Stimulated activated CD8-positive, alpha-beta memory T cell treated with anti-CD3 and anti-CD28 coated beads, Interleukin-4, amount 100 ng/mL, for 4 hours (primary cell): ENCODE results near the gene MPRIP.
"Not testable (repeated sequence)": the region's sequence is repeated elsewhere in the genome, so short reads cannot be mapped to it uniquely, and the experiment has no call there.

Experiments used
- DNase-seq, 2 donors: peaks; one replicate each; pipeline ENCODE4 v3.0.0-alpha.2; 2020; ENCODE audit warnings: low read depth in 2 of 2, low spot score in 1 of 2

The MPRIP gene

GRCh38 chr17:17181666-17182597 is 139.7 kb downstream of the MPRIP start:
- DNase-seq = no peak

- DNase-seq = no peak
Observed at GRCh38 chr17:17182598-17183136, 140.4 kb downstream of the MPRIP start.

DNA sequence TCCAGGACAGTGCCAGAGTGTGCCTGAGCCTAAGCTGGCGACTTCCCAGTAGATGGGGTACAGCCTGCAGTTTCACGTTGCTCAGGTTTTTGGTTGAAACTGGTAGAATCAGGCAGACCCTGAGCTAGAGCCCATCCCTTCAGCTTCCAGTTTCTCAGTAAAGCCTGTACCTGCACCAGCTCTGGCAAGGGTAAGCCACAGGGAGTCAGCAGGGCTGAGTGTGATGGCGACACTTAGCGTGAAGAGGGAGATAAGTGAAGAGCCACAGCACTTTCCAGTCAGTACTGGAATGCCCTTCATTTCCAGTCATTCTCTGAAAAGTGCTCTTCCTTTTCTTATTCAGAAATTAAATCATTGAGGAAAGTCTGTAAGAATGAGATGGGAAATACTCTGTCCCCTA is 141.5 kb downstream of the MPRIP start:
- DNase-seq = no peak

DNA sequence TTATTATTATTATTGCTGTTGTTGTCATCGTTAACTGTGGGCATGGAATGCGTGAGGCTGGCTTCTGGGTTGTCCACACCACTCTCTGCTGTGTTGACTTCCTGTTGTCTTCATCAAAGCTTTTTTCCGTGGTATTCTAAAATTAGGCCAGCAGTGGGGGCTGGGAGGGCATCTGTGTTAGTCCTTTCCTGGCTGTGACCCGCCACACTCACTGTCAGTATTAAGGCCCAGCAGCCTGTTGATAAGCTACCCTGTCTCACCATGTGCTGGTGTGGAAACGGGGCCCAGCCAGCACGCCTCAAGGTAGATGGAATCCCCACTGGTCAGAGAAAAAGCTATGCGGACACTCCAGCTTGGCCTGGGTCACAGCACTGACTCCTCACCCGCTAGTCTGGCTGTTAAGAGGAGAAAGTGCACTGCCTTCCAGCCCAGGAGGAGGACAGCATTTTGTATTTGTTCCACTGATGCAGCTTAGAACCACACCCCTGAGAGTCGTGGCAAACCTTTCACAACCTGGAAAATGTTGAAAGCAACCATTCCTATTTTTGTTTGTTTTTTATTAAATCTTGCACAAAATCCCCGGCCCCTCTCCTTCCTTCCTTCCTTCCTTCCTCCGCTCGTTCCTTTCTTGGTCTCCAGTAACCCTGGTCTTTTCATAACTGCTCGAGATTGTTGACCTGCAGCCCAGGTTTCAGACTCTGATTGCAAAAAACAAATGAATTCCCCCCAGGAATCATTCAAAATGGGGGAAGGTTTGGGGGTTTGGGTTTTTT is 142.9 kb downstream of the MPRIP start:
- not testable (repeated sequence) for DNase-seq

DNA sequence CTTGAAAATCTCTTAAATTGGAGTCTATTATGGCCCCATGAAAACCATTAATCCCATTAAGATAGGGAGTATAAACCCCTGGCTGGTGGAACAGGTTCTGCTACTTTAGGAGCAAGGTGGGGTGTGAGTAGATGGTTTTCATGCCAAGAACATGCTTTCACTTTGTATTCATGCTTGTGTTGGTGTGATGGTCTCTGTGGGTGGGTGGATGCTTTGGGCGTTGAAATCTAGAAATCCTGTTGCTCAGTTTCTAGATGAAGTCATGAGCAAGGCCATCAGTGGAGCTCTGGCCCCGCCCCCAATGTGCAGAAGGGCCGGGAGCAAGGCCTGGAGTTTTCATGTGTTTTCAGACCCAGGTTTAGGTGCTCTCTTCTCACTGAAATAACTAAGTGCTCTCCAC is 143.8 kb downstream of the MPRIP start:
- DNase-seq = no peak

DNA sequence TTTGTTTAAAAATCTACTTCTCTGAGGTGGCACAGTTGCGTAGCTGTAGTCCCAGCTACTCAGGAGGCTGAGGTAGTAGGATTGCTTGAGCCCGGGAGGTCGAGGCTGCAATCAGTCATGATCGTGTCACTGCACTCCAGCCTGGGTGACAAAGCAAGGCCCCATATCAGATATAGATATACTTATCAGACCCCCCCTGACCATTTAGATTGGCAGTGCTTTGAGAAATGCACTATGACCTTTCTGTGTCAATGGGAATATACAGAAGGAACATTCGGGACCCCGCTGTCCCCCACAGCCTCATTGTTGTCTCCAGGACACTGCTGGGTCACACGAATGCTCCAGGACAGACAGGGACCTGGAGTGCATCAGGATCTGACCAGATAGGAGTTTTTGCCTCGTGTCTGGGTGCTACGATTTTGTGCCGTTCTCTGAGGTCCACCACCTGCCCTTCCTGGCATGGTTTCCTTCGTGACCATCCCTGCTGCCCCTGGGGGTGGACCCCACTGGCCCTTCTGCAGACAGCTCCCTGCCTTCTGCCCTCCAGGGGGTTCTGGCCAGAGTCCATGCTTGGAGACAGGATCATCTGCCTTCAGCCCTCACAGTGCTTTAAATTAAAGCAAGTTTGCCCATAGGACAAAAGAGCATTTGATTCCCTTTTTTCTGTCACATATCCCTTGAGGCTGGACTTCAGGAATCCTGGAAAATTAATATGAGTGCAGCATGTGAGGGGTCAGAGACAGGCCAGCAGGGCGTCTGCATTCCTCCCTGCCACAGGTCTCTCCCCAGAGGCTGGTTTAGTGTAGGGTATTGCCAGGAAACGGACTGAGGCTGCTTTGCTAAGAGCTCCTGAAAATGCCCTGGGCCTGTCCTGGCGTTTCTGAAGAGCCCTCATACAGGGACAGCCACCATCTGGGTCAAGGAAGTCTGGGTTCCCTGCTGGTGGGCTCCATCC is 144.6 kb downstream of the MPRIP start:
- DNase-seq = no peak

GRCh38 chr17:17188586-17188985 is 146.3 kb downstream of the MPRIP start:
- DNase-seq = no peak

GRCh38 chr17:17189559-17189958 is 147.3 kb downstream of the MPRIP start:
- no peak for DNase-seq

GRCh38 chr17:17190188-17190587 is 147.9 kb downstream of the MPRIP start:
- DNase-seq = no peak

- DNase-seq = no peak
Observed at GRCh38 chr17:17191346-17191792, 149.1 kb downstream of the MPRIP start.

- DNase-seq = no peak
Observed at GRCh38 chr17:17191961-17192381, 149.7 kb downstream of the MPRIP start.

- not testable (repeated sequence) for DNase-seq
Observed at GRCh38 chr17:17195466-17195865, 153.2 kb downstream of the MPRIP start.

DNA sequence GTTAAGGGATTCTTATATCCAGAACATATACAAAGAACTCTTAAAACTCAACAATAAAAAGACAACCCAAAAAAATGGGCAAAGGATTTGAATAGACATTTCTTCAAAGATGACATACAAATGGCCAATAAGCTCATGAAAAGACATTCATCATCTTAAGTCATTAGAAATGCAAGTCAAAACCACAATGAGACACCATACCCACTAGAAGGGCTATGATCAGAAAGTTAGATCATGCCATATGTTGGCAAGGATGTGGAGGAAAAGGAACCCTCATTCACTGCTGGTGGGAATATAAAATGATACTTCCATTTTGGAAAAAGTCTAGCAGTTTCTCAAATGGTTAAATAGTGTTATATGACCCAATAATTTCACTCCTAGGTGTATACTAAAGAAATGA is 154.5 kb downstream of the MPRIP start:
- no peak for DNase-seq

DNA sequence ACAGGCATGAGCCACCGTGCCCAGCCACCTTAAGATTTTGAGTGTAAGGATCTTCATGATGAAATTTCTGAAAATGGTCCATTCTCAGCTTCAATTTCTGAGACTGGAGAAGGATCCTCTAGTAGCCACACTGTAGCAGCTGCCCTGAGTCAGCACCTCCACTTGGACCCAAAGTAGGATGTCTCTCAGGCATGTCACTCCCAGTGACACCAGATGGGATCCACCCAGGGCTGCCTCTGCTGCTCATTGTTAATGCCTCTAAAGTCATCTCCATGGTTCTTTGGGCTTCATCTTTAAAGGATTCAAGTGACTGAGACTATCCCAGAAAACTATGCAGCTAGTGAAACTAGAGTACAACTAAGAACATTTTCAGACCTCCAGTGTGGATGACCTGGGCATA is 156.0 kb downstream of the MPRIP start:
- no peak for DNase-seq

DNA sequence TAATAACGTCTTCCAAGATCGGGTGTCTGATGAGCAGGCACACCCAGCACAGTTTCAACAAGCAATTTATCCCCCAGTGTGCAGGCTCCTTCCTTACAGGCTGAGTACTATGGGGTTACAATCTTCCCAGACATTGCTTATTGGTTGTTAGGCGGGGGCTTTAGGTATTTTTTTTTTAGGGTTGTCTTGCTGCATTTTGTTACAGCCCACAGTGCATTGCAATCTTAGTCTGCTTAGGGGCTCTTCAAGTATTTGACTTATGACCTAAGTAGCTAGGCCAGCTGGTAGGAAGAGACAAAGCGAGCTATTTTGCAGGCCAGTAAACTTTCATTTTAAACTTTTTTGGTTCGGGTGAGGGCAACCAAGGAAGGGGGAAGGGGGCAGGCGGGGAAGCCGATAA is 158.1 kb downstream of the MPRIP start:
- no peak for DNase-seq

GRCh38 chr17:17200831-17201230 is 158.6 kb downstream of the MPRIP start:
- no peak for DNase-seq

GRCh38 chr17:17201271-17201670 is 159.0 kb downstream of the MPRIP start:
- no peak for DNase-seq

GRCh38 chr17:17201907-17202306 is 159.7 kb downstream of the MPRIP start:
- no peak for DNase-seq

DNA sequence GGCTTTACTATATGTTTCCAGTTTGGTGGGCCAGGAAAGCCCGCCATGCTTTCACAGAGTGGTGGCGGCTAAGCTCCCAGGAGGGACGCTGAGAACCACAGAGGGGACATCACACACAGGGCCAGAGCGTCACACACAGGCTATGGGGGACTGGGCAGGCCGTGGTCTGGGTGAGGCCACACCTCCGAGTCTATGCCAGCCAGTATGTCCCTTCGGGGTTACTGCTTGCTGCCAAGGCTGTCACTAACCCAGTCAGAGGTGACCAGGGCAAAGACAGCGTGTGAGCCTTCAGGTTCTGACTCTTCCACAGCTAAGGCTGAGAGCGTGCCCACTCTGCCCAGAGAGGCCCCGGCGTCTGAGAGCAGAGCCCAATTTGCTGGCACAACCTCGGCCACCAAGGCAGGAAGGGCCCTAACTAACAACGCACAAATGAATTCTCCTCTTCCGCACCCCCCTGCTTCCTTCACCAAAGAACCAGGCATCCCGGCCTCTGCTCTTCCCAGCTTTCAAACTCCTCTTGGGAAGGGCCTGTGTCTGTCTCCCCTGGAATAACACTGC is 161.0 kb downstream of the MPRIP start:
- DNase-seq = no peak

DNA sequence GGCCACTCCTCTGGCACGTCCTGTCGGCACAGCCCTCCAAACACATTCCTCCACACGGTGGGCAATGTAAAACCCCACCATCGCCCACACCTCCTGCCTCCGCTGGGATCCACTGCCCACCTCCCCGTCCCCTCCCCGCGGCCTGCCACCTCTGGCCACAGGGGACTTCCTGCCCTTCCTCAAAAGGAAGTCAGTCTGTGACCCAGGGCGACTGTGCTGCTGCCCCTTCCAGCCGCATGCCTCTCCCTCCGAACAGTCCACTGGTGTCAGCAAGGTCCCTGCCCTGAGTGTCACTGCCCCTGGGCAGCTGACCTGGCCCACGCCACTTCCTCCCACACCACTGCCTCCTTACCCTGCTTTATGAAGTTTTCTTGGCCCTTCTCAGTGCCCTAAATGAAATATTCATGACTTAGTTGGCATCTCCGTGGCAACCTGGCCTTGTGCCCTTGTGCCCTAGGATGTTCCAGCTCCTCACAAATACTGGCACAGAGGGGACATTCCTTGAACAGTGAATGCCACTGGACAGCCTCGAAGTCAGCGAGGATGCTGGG is 161.9 kb downstream of the MPRIP start:
- DNase-seq = no peak
